ENCODE results near the gene CHKB. TPM values are rescaled to one million over a fixed set of nuclear protein-coding genes. Genes with fewer than 3 reads are reported as not detected.

CHKB gene
- total and polyA plus RNA-seq, 11 donors, result 16.7 to 77.1 (median 35.6) TPM

DNA sequence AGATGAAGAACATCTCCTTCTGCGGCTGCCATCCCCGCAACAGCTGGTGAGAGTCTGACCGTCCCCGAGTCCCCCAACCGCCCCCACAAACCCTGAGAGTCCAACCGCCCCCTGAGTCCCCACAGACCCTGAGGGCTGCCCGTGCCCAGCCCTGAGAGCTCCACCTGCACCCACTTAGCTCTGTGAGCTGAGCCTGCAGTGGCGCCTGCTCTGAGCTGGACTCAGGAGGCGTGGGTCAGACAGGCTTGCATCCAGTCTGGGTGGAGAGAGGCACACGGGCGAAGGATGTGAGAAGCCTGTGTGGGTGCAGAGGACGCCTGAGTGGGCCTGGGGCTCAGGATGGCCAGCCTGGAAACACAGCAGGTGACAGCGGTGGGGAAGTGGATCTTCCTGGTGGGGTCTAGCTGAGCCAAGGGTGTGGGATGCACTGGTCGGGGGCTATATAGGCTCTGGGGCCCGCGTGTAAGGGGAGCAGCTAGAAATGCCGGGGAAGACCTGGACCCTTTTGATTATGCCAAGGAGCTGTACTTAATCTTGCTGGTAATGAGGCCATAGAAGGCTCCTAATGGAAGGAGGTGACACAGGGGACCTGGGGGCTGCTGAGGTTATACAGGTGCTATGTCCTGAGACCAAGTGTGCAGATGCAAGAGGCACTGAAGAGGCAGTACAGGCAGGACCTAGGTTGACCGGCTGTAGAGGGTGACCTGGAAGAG lies 24.5 kb upstream of the CHKB start:
- WGBS, 4 donors, result 74 to 90% (median 87%) methylated on average over 11 to 18 of the region's 18 CpGs
- peaks cover 13 to 52% (median 37%) of the 10 kb centered on the region in 9 donors for H3K27me3 ChIP-seq
- intact Hi-C loops (cut with DNase I), result no loop called here

DNA sequence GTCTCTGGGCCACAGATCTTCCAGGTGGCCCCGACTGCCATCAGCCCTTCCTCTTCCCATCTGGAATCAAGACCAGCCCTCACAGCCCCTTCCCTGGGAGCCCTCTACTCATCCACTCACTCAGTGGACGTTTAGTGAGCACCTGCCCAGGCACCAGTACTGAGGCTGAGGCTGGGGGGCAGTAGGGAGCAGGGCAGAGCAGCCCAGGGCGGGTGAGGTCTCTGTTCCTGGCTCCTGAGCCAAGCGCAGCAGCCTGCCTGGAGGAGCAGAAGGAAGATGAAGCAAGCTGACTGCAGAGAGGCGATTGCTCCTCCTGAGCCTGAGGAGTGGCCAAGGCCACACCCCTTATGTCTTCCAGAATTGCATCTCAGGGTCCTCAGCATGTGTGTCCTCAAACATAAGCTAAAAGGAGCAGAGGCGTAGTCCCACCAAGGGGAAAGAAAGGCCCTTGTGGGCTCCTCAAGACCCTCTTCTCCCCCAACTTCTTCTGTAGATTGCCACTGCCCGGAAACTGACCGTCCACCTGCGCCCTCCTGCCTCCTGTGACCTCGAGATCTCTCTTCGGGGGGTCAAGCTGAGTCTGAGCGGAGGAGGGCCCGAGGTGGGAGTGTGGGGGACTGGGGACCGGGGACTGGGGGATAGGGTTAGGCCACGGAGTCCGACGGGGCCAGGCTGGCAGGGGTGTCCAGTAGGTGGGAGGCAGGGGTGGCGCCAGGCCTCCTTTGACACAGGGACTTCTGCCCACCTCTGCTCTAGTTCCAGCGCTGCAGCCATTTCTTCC lies 23.7 kb upstream of the CHKB start:
- intact Hi-C loops (cut with DNase I), result no loop called here
- TF ChIP-seq POLR2A (IDR thresholded peaks at IDR 0.05), result no peak
- TF ChIP-seq, protein P1, sequence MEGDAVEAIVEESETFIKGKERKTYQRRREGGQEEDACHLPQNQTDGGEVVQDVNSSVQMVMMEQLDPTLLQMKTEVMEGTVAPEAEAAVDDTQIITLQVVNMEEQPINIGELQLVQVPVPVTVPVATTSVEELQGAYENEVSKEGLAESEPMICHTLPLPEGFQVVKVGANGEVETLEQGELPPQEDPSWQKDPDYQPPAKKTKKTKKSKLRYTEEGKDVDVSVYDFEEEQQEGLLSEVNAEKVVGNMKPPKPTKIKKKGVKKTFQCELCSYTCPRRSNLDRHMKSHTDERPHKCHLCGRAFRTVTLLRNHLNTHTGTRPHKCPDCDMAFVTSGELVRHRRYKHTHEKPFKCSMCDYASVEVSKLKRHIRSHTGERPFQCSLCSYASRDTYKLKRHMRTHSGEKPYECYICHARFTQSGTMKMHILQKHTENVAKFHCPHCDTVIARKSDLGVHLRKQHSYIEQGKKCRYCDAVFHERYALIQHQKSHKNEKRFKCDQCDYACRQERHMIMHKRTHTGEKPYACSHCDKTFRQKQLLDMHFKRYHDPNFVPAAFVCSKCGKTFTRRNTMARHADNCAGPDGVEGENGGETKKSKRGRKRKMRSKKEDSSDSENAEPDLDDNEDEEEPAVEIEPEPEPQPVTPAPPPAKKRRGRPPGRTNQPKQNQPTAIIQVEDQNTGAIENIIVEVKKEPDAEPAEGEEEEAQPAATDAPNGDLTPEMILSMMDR (IDR thresholded peaks at IDR 0.05), result peak in 1 of 12 donors; percentile 32
- Histone ChIP-seq H3K4me3 (no peak overlapping the region), H3K9me3 (no peaks in the 10 kb centered on the region), H3K27me3 (peaks cover 15 to 52% (median 43%) of the 10 kb centered on the region in 9 donors), H3K27ac (no peak overlapping the region), H3K36me3 (no peaks in the 10 kb centered on the region), H3K4me1 (peaks cover 0 to 10% (median 0%) of the 10 kb centered on the region in 12 donors)
- DNase-seq (no peak), ATAC-seq (no peak)
- WGBS, 4 donors, result 67 to 77% (median 74%) methylated on average over 14 to 19 of the region's 19 CpGs

More for the DNA sequence above, 24.5 kb upstream of the CHKB start:
- Histone ChIP-seq H3K9me3 (no peaks in the 10 kb centered on the region), H3K36me3 (no peaks in the 10 kb centered on the region), H3K4me1 (peaks cover 0 to 9% (median 0%) of the 10 kb centered on the region in 12 donors), H3K4me3 (no peak overlapping the region), H3K27ac (no peak overlapping the region)
- TF ChIP-seq POLR2A (IDR thresholded peaks at IDR 0.05), result no peak
- TF ChIP-seq, protein P1 (IDR thresholded peaks at IDR 0.05), result no peak
- DNase-seq (no peak), ATAC-seq (no peak)

DNA sequence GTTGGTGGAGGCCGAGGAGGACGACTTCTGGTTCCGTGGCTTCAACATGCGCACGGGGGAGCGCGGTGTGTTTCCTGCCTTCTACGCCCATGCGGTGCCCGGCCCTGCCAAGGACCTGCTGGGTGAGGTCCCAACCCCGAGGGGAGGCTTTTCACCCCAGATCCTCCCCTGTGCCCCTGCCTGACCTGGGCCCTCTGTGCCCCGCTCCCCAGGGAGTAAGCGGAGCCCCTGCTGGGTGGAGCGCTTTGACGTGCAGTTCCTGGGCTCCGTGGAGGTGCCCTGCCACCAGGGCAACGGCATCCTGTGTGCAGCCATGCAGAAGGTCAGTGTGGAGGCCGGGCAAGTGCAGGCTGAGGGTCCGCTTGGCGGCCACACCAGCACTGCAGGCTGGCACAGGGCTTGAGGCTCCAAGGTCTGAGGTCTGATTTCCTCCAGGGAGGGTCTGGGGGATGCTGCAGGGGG lies 23.0 kb upstream of the CHKB start:
- no peak for DNase-seq
- Histone ChIP-seq H3K4me1 (peaks cover 0 to 17% (median 0%) of the 10 kb centered on the region in 12 donors), H3K4me3 (no peak overlapping the region), H3K27me3 (peaks cover 15 to 57% (median 48%) of the 10 kb centered on the region in 9 donors), H3K27ac (no peak overlapping the region), H3K9me3 (no peaks in the 10 kb centered on the region), H3K36me3 (no peaks in the 10 kb centered on the region)
- no peak for ATAC-seq
- 84 to 91% (median 87%) methylated on average over 13 to 20 of the region's 20 CpGs for WGBS, 4 donors
- intact Hi-C loops (cut with DNase I), result no loop called here
- TF ChIP-seq POLR2A (IDR thresholded peaks at IDR 0.05), result no peak
- TF ChIP-seq, protein P1 (IDR thresholded peaks at IDR 0.05), result no peak

DNA sequence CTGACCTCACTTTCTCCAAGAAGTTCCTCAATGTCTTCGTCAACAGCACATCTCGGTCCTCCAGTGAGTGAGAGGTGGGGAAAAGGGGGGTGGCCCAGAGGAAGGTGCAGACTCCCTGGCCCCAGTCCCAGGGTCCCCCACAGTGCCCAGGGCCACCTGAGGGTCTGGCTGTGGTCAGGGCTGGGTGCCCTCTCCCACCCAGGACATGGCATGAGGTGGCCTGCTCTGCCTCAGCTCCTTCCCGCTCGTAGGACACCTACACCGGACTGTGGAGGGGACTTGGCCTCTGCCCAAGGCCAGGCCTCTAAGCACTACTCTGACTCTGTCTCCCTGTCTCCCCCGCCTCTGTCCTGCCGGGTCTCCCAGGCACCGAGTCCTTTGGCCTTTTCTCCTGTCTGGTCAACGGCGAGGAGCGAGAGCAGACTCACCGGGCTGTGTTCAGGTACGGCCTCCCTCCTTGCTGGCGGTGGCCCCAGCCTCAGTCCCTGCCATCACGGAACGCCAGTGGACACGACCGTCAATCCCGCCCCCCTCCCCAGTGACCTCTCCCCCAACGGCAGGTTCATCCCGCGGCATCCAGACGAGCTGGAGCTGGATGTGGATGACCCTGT lies 22.5 kb upstream of the CHKB start:
- Histone ChIP-seq H3K36me3 (no peaks in the 10 kb centered on the region), H3K27ac (no peak overlapping the region), H3K9me3 (no peaks in the 10 kb centered on the region), H3K27me3 (peaks cover 17 to 59% (median 51%) of the 10 kb centered on the region in 9 donors), H3K4me1 (peaks cover 0 to 22% (median 0%) of the 10 kb centered on the region in 12 donors), H3K4me3 (no peak overlapping the region)
- intact Hi-C loops (cut with DNase I), result no loop called here
- whole genome bisulfite sequencing, 4 donors, result 81 to 87% (median 83%) methylated on average over 23 of the region's 23 CpGs
- ATAC-seq (no peak), DNase-seq (no peak)
- TF ChIP-seq, protein P1 (IDR thresholded peaks at IDR 0.05), result no peak
- no peak for TF ChIP-seq POLR2A (IDR thresholded peaks at IDR 0.05)
